AG04449 (cell line): ENCODE results near the gene MYF5.

Source experiments
- CTCF ChIA-PET: fragments of 350-600 bp; formaldehyde crosslinking; extraction: SDS; loops from one replicate; lab custom pipeline; 2021; ENCODE audit warnings: antibody characterized with exemption; lab: Yijun Ruan, JAX
- POLR2A ChIA-PET: fragments of 400-600, 350-600 bp; formaldehyde crosslinking; extraction: SDS; loops from one replicate; lab custom pipeline; 2020; ENCODE audit warnings: antibody characterized with exemption, inconsistent platforms; lab: Yijun Ruan, JAX
- DNase-seq: peaks from one replicate; pipeline ENCODE4 v3.0.0-alpha.2; 2010; ENCODE audit warnings: low read depth, low spot score
- H3K4me3 ChIP-seq: 2 replicates; pipeline ENCODE4 v1.5.1; 2011; ENCODE audit warnings: low read depth, mild to moderate bottlenecking, control low read depth, low read length
- CTCF ChIP-seq: IDR thresholded peaks from one replicate; pipeline ENCODE4 v1.5.1; 2011; ENCODE audit warnings: mild to moderate bottlenecking, moderate library complexity, low read length, control low read depth, inconsistent platforms; ENCODE audit not compliant: insufficient read depth; ENCODE audit errors: missing control alignments

The MYF5 gene

GRCh38 chr12:80756875-80757274, 40.2 kb downstream of the MYF5 start:
- H3K4me3 ChIP-seq = no peak overlapping the region
- ChIA-PET CTCF (no interaction called here), POLR2A (no interaction called here)
- DNase-seq = no peak
- no peak for TF ChIP-seq CTCF

- no peak overlapping the region for H3K4me3 ChIP-seq
- POLR2A ChIA-PET = no interaction called here
- TF ChIP-seq CTCF = no peak
- no peak for DNase-seq
- CTCF ChIA-PET = interaction anchor here (1.5 to 3.9 kb wide), 9 partner anchors 10 to 567 kb away, joined by 3 to 34 read pairs (median 8); no protein-coding TSS in a partner anchor
Observed at GRCh38 chr12:80761838-80762237, 45.1 kb downstream of the MYF5 start.

DNA sequence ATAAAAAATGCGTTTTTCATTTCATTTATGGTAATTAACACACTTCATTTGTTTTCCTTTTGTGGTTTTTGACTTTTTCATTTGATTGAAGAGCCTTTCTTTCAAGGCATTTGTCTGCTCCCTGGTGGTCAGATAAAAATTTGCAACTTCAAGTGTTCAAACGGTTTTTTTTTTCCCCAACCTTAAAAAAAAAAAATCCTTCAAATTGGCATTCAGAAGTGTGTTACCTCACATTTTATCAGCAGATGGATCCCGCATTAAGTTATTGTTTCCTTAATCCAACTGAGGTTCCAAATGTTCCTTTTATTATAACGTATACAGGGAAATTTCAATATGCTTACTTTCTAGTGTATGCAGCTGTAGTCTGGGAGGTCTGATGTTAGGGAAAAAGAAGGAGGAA, 47.2 kb downstream of the MYF5 start:
- ChIA-PET CTCF (interaction anchor here (0.6 to 3.9 kb wide), 11 partner anchors 9 to 1367 kb away, joined by 3 to 34 read pairs (median 7); no protein-coding TSS in a partner anchor), POLR2A (interaction anchor here (0.7 kb wide), 1 partner anchor 443 kb away, joined by 6 read pairs; no protein-coding TSS in a partner anchor)
- no peak overlapping the region for H3K4me3 ChIP-seq
- peak; percentile 22 for TF ChIP-seq CTCF
- no peak for DNase-seq

DNA sequence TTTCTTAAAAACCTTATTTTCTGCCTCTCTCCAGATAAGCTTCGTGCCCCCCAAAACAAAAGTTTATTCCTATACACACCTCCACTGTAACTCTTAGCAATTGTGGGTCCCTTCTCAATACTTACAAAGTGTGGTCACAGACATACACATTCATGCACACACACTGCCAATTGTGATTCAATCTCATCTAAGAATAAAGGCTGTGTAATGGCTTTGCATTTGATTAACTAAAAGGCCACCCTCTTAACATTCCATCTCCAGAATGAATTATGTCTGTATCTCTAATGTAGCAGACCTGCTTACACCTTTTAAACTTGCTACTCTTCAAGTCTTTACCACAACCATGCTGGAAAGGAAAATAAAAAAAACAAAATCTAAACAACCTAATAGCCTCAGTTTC, 49.5 kb downstream of the MYF5 start:
- POLR2A ChIA-PET = no interaction called here
- no peak overlapping the region for H3K4me3 ChIP-seq
- CTCF ChIA-PET = no interaction called here
- no peak for TF ChIP-seq CTCF
- no peak for DNase-seq

- no peak for TF ChIP-seq CTCF
- CTCF ChIA-PET = no interaction called here
- no peak for DNase-seq
- POLR2A ChIA-PET = no interaction called here
- H3K4me3 ChIP-seq = no peak overlapping the region
Observed at GRCh38 chr12:80766897-80767296, 50.2 kb downstream of the MYF5 start.
